Astrocyte of the spinal cord (primary cell): Measurements from ENCODE around the gene RCSD1.

Source experiments
- DNase-seq: peaks from one replicate; pipeline ENCODE4 v3.0.0; 2011; ENCODE audit warnings: low read depth, low spot score
- H3K4me3 ChIP-seq: 2 replicates; pipeline ENCODE4 v1.5.1; 2011; ENCODE audit warnings: low read depth, mild to moderate bottlenecking, low read length, moderate library complexity
- CTCF ChIP-seq: IDR thresholded peaks from 2 replicates; pipeline ENCODE4 v1.5.1; 2012; ENCODE audit warnings: low read depth, mild to moderate bottlenecking, low read length, inconsistent platforms
- in situ Hi-C: cut with HindIII; loops from 2 replicates; pipeline ENCODE4 v1.10.0; 2017; ENCODE audit warnings: low sequenced_read_pairs

Gene RCSD1

GRCh38 chr1:167640051-167640450, 10.0 kb downstream of the RCSD1 start:
- H3K4me3 ChIP-seq = no peak overlapping the region
- in situ Hi-C loops = no loop called here
- no peak for TF ChIP-seq CTCF
- DNase-seq = no peak

- no peak for TF ChIP-seq CTCF
- in situ Hi-C loops = no loop called here
- no peak overlapping the region for H3K4me3 ChIP-seq
- no peak for DNase-seq
Measured at GRCh38 chr1:167641786-167642500, 11.9 kb downstream of the RCSD1 start.

- in situ Hi-C loops = no loop called here
- no peak overlapping the region for H3K4me3 ChIP-seq
- no peak for DNase-seq
- TF ChIP-seq CTCF = no peak
Measured at GRCh38 chr1:167642501-167642826, 12.4 kb downstream of the RCSD1 start.

GRCh38 chr1:167643441-167643840, 13.4 kb downstream of the RCSD1 start:
- no peak for TF ChIP-seq CTCF
- H3K4me3 ChIP-seq = no peak overlapping the region
- in situ Hi-C loops = no loop called here
- no peak for DNase-seq

DNA sequence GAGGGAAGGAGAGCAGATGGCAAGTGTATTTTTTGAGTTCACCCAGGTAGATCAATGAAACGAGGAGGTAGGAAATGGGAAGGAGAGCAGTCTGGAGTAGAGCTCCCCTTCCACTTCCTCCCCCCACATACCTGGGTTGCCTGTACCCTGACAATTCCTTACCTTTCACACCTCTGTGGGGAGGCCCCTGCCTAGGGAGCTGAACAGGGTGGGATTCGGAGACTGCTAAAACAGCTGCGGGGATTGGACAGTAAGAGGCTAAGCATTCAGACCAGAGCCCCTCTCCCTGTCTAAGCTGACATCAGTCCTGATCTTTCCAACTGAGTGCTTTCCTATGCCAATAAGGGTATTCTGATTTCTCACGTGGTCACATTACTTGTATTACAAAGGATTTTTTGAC, 14.5 kb downstream of the RCSD1 start:
- H3K4me3 ChIP-seq = no peak overlapping the region
- no peak for TF ChIP-seq CTCF
- in situ Hi-C loops = no loop called here
- no peak for DNase-seq

DNA sequence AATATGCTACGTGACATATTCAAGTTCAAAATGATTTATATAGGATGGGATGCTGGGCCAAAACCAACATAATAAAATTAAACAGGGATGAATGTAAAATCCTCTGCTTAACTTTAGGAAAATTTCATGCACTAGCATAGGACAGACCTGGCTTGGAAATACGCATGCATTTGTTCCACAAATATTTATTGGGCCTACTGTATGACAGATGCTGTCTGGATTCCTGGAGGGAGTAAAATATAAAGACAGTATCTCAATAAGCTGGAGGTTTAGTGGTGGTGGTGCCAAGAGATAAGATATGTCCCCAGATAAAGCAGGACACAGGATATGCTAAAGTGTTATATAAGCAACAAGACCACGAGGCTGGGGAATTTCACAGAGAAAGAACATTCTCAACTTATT, 15.1 kb downstream of the RCSD1 start:
- no peak overlapping the region for H3K4me3 ChIP-seq
- DNase-seq = no peak
- in situ Hi-C loops = no loop called here
- no peak for TF ChIP-seq CTCF
